GM23338 (cell line): ENCODE data around the gene MND1. TPM values are rescaled to one million over a fixed set of nuclear protein-coding genes. Genes with fewer than 3 reads are reported as not detected.

Source experiments
- ATAC-seq: fragments of 200-7000 bp; cut with Tn5 transposase; 3 replicates; pipeline ENCODE4 v1.9.1; 2020
- DNase-seq: peaks from one replicate; pipeline ENCODE4 v3.0.0-alpha.2; 2015; ENCODE audit warnings: low spot score
- H2AFZ ChIP-seq: fragments of 200-600 bp; sonication (generic); 2 replicates; pipeline ENCODE4 v1.8.0; 2016; ENCODE audit warnings: antibody characterized with exemption, mild to moderate bottlenecking, moderate library complexity
- H3F3A ChIP-seq: fragments of 200-600 bp; sonication (generic); replicated peaks from 2 replicates; pipeline ENCODE4 v1.8.0; 2017; ENCODE audit warnings: antibody characterized with exemption, mixed run types, low read depth
- H3K27ac ChIP-seq: fragments of 200-600 bp; sonication (generic); 2 replicates; pipeline ENCODE4 v1.6.1; 2016; ENCODE audit warnings: low read depth
- H3K27me3 ChIP-seq: fragments of 200-600 bp; sonication (generic); 2 replicates; pipeline ENCODE4 v1.8.0; 2016; ENCODE audit warnings: mild to moderate bottlenecking, mixed run types, moderate library complexity; ENCODE audit not compliant: insufficient read depth
- H3K36me3 ChIP-seq: fragments of 200-600 bp; sonication (generic); 2 replicates; pipeline ENCODE4 v1.8.0; 2016; ENCODE audit warnings: mild to moderate bottlenecking; ENCODE audit not compliant: insufficient read depth
- H3K4me1 ChIP-seq: fragments of 200-600 bp; sonication (generic); 2 replicates; pipeline ENCODE4 v1.8.0; 2016; ENCODE audit warnings: mild to moderate bottlenecking, moderate library complexity; ENCODE audit not compliant: insufficient read depth
- H3K4me2 ChIP-seq: fragments of 200-600 bp; sonication (generic); 2 replicates; pipeline ENCODE4 v1.7.1; 2017; ENCODE audit warnings: mixed run types
- H3K4me3 ChIP-seq: fragments of 200-600 bp; sonication (generic); 2 replicates; pipeline ENCODE4 v1.6.1; 2016; ENCODE audit warnings: mixed run types
- H3K79me2 ChIP-seq: fragments of 200-600 bp; sonication (generic); replicated peaks from 2 replicates; pipeline ENCODE4 v1.8.0; 2017; ENCODE audit warnings: mild to moderate bottlenecking; ENCODE audit not compliant: insufficient read depth
- H3K9me2 ChIP-seq: fragments of 200-600 bp; sonication (generic); 2 replicates; pipeline ENCODE4 v1.8.0; 2017; ENCODE audit not compliant: insufficient read depth
- H4K20me1 ChIP-seq: fragments of 200-600 bp; sonication (generic); replicated peaks from 2 replicates; pipeline ENCODE4 v1.8.0; 2017; ENCODE audit warnings: mild to moderate bottlenecking; ENCODE audit not compliant: insufficient read depth
- H3K27ac Mint-ChIP-seq: 2 replicates; pipeline ENCODE4 v1.8.0; 2020; ENCODE audit warnings: inconsistent platforms, mild to moderate bottlenecking, moderate library complexity, mixed read lengths
- H3K27me3 Mint-ChIP-seq: 3 replicates; pipeline ENCODE4 v1.8.0; 2022; ENCODE audit warnings: low read depth, mild to moderate bottlenecking, moderate library complexity, mixed read lengths, inconsistent platforms; ENCODE audit not compliant: insufficient read depth, poor library complexity
- H3K36me3 Mint-ChIP-seq: 3 replicates; pipeline ENCODE4 v1.8.0; 2021; ENCODE audit warnings: low read depth, mild to moderate bottlenecking, inconsistent platforms, moderate library complexity, mixed read lengths
- H3K4me1 Mint-ChIP-seq: 3 replicates; pipeline ENCODE4 v1.8.0; 2020; ENCODE audit warnings: mild to moderate bottlenecking, inconsistent platforms, mixed read lengths
- H3K4me3 Mint-ChIP-seq: 3 replicates; pipeline ENCODE4 v1.8.0; 2021; ENCODE audit warnings: moderate library complexity, mild to moderate bottlenecking, inconsistent platforms, mixed read lengths
- H3K9me3 Mint-ChIP-seq: 3 replicates; pipeline ENCODE4 v1.8.0; 2020; ENCODE audit warnings: moderate library complexity, mild to moderate bottlenecking, inconsistent platforms, mixed read lengths
- CREB1 ChIP-seq: fragments of 250-450 bp; sonication (Bioruptor Pico); IDR thresholded peaks from 2 replicates; pipeline ENCODE4 v1.5.0; 2020; ENCODE audit warnings: low read depth, mild to moderate bottlenecking, moderate library complexity
- ETS1 ChIP-seq: IDR thresholded peaks from 2 replicates; pipeline ENCODE4 v1.6.1; 2016; ENCODE audit warnings: antibody characterized with exemption
- EZH2phosphoT487 ChIP-seq: fragments of 200-600 bp; sonication (generic); IDR thresholded peaks from one replicate; pipeline ENCODE4 v1.8.1; 2018; ENCODE audit warnings: antibody characterized with exemption; ENCODE audit not compliant: unreplicated experiment
- JUNB ChIP-seq: IDR thresholded peaks from one replicate; pipeline ENCODE4 v1.6.1; 2016; ENCODE audit warnings: antibody characterized with exemption; ENCODE audit not compliant: unreplicated experiment
- NANOG ChIP-seq: IDR thresholded peaks from 2 replicates; pipeline ENCODE4 v1.6.1; 2016; ENCODE audit warnings: antibody characterized with exemption, borderline replicate concordance
- POLR2AphosphoS5 ChIP-seq: IDR thresholded peaks from 2 replicates; pipeline ENCODE4 v1.6.1; 2016; ENCODE audit warnings: antibody characterized with exemption, low read depth
- STAT1 ChIP-seq: IDR thresholded peaks from one replicate; pipeline ENCODE4 v1.6.1; 2016; ENCODE audit warnings: antibody characterized with exemption; ENCODE audit not compliant: unreplicated experiment
- ZNF114 ChIP-seq: fragments of 250-450 bp; sonication (Bioruptor Pico); IDR thresholded peaks from 2 replicates; pipeline ENCODE4 v1.5.0; 2020; ENCODE audit warnings: mild to moderate bottlenecking, moderate library complexity
- ZNF462 ChIP-seq: fragments of 250-450 bp; sonication (Bioruptor Pico); IDR thresholded peaks from 2 replicates; pipeline ENCODE4 v1.5.0; 2020; ENCODE audit warnings: mild to moderate bottlenecking, moderate library complexity
- polyA plus RNA-seq: library from polyadenylated mRNA; unstranded; fragments of >200 nt; fragmentation: Nextera tagmentation; extraction: Ambion mirVana; gene quantifications from 2 replicates; pipeline ENCODE4 v1.2.1, GENCODE V29; 2016
- total RNA-seq: library from RNA; depleted of rRNA; stranded (reverse); fragments of >200 nt; shearing (Covaris generic); gene quantifications from 2 replicates; pipeline ENCODE4 v1.2.3, GENCODE V29; 2014
- TF ChIP-seq, protein P1 (sequence below), 2 experiments: fragments of 200-600 bp in 1 of 2; sonication (generic) in 1 of 2; conservative IDR thresholded peaks; 2 replicates each; pipeline versions ENCODE4 v1.5.1 to v1.6.1; 2016 to 2017; ENCODE audit warnings: antibody characterized with exemption in 2 of 2, low read depth in 2 of 2, mild to moderate bottlenecking in 2 of 2, moderate library complexity in 1 of 2

The MND1 gene
- total and polyA plus RNA-seq, 2 experiments from 2014 or later = 22.5 to 63.5 TPM

GRCh38 chr4:153408932-153409331, 64.4 kb downstream of the MND1 start (continued):
- no peak for TF ChIP-seq ETS1
- TF ChIP-seq, protein P1, sequence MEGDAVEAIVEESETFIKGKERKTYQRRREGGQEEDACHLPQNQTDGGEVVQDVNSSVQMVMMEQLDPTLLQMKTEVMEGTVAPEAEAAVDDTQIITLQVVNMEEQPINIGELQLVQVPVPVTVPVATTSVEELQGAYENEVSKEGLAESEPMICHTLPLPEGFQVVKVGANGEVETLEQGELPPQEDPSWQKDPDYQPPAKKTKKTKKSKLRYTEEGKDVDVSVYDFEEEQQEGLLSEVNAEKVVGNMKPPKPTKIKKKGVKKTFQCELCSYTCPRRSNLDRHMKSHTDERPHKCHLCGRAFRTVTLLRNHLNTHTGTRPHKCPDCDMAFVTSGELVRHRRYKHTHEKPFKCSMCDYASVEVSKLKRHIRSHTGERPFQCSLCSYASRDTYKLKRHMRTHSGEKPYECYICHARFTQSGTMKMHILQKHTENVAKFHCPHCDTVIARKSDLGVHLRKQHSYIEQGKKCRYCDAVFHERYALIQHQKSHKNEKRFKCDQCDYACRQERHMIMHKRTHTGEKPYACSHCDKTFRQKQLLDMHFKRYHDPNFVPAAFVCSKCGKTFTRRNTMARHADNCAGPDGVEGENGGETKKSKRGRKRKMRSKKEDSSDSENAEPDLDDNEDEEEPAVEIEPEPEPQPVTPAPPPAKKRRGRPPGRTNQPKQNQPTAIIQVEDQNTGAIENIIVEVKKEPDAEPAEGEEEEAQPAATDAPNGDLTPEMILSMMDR (conservative IDR thresholded peaks at IDR 0.05; ENCODE audit: low read depth in 2 of 2) = no peak
- TF ChIP-seq JUNB = no peak
- no peak for TF ChIP-seq STAT1
- TF ChIP-seq POLR2AphosphoS5 = no peak

- H3K9me2 ChIP-seq = no peaks in the 10 kb centered on the region
- H3K36me3 ChIP-seq = peaks cover 6% of the 10 kb centered on the region; the same call in 1 of the 2 replicates
- peaks cover 6% of the 10 kb centered on the region for H3K4me1 Mint-ChIP-seq
- TF ChIP-seq ETS1 = no peak
- no peak for TF ChIP-seq NANOG
- TF ChIP-seq, protein P1 (conservative IDR thresholded peaks at IDR 0.05; ENCODE audit: low read depth in 2 of 2) = no peak
- TF ChIP-seq POLR2AphosphoS5 = no peak
- TF ChIP-seq EZH2phosphoT487 = no peak
- no peak for TF ChIP-seq ZNF114
- TF ChIP-seq CREB1 = no peak
- TF ChIP-seq ZNF462 (CRISPR knock-in tag) = no peak
- H3K79me2 ChIP-seq = no peaks in the 10 kb centered on the region
- H3K27ac ChIP-seq = no peak overlapping the region
- DNase-seq (no peak), ATAC-seq (no peak)
- no peaks in the 10 kb centered on the region for H3K27me3 ChIP-seq
- no peaks in the 10 kb centered on the region for H3F3A ChIP-seq
- no peak overlapping the region for H3K4me3 Mint-ChIP-seq
- H2AFZ ChIP-seq = no peak overlapping the region
- peaks cover 40% of the 10 kb centered on the region for H3K36me3 Mint-ChIP-seq
- no peaks in the 10 kb centered on the region for H3K27me3 Mint-ChIP-seq
- H3K27ac Mint-ChIP-seq = no peak overlapping the region
- H3K4me1 ChIP-seq = peaks cover 5% of the 10 kb centered on the region
- peaks cover 19% of the 10 kb centered on the region for H3K9me3 Mint-ChIP-seq
- no peak overlapping the region for H3K4me2 ChIP-seq
- H4K20me1 ChIP-seq = no peaks in the 10 kb centered on the region
- no peak overlapping the region for H3K4me3 ChIP-seq
Measured at GRCh38 chr4:153409412-153409811, 64.9 kb downstream of the MND1 start.
